PFSK-1 (cell line): ENCODE results near the gene CSH1.

ENCODE experiments used
- FOXP2 ChIP-seq: optimal IDR thresholded peaks from 2 replicates; pipeline ENCODE3; 2011; ENCODE audit warnings: borderline replicate concordance, control low read depth, inconsistent platforms; ENCODE audit not compliant: insufficient read depth; ENCODE audit errors: extremely low read length, extremely low read depth
- POLR2AphosphoS5 ChIP-seq: IDR thresholded peaks from 2 replicates; pipeline ENCODE4 v1.6.1; 2012; ENCODE audit warnings: low read depth, mild to moderate bottlenecking, control low read depth, low read length, moderate library complexity
- REST ChIP-seq, 2 experiments: IDR thresholded peaks; 2 replicates each; pipeline versions ENCODE4 v1.6.1 to v1.8.0; 2011 to 2012; ENCODE audit warnings: low read depth in 2 of 2, low read length in 2 of 2, control low read depth in 1 of 2, inconsistent platforms in 1 of 2, mild to moderate bottlenecking in 1 of 2, moderate library complexity in 1 of 2; ENCODE audit not compliant: insufficient read depth in 1 of 2
- SIN3A ChIP-seq: IDR thresholded peaks from 2 replicates; pipeline ENCODE4 v1.6.1; 2012; ENCODE audit warnings: mild to moderate bottlenecking, low read length, moderate library complexity, borderline replicate concordance; ENCODE audit not compliant: insufficient read depth
- TAF1 ChIP-seq: IDR thresholded peaks from 2 replicates; pipeline ENCODE4 v1.6.1; 2012; ENCODE audit warnings: low read length, control low read depth, borderline replicate concordance; ENCODE audit not compliant: insufficient read depth

GRCh38 chr17:63928966-63929695 lies 32.8 kb upstream of the CSH1 start:
- TF ChIP-seq TAF1 (no peak), POLR2AphosphoS5 (no peak), REST (IDR thresholded peaks at IDR 0.05; ENCODE audit: insufficient read depth in 1 of 2, low read depth in 2 of 2, low read length in 2 of 2) (no peak), SIN3A (no peak), FOXP2 (no peak)
